Stimulated activated CD4-positive, alpha-beta T cell treated with anti-CD3 and anti-CD28 coated beads, Interleukin-1b, Interleukin-23, amount 100 ng/mL, for 4 hours (primary cell): Measurements from ENCODE around the gene RNU6-9.
"Not testable (repeated sequence)": the region's sequence is repeated elsewhere in the genome, so short reads cannot be mapped to it uniquely, and the experiment has no call there.

ENCODE experiments used
- DNase-seq, 2 donors: peaks; one replicate each; pipeline ENCODE4 v3.0.0-alpha.2; 2020; ENCODE audit warnings: low read depth in 2 of 2

RNU6-9 gene

DNA sequence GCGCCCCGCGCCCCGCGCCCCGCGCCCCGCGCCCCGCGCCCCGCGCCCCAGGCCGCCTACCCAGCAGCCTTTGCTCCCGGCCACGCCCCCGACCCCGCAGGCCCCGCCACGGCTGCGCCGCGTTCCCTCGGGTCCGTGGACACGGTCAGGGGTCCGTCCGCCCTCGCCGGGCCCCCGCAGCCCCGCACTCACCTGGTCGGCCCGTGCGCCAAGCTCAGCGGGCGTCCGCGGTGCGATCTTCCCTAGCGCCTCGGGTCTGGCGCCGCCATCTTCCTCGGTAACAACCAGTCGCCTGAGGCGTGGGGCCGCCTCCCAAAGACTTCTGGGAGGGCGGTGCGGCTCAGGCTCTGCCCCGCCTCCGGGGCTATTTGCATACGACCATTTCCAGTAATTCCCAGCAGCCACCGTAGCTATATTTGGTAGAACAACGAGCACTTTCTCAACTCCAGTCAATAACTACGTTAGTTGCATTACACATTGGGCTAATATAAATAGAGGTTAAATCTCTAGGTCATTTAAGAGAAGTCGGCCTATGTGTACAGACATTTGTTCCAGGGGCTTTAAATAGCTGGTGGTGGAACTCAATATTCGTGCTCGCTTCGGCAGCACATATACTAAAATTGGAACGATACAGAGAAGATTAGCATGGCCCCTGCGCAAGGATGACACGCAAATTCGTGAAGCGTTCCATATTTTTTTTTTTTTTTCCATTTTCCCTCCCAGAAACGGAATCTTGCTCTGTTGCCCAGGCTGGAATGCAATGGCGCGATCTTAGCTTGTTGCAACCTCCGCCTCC, at the start of gene RNU6-9, which contains the start of gene MED16:
Gene RNU6-9 (plus strand): TSS at position 591 of the 796 bp plus-strand sequence.
Gene MED16 (minus strand): TSS at position 294 of the 796 bp plus-strand sequence. CDS start 2,056 bp downstream, outside the sequence.
- peak; percentile 82 to 87 for DNase-seq

DNA sequence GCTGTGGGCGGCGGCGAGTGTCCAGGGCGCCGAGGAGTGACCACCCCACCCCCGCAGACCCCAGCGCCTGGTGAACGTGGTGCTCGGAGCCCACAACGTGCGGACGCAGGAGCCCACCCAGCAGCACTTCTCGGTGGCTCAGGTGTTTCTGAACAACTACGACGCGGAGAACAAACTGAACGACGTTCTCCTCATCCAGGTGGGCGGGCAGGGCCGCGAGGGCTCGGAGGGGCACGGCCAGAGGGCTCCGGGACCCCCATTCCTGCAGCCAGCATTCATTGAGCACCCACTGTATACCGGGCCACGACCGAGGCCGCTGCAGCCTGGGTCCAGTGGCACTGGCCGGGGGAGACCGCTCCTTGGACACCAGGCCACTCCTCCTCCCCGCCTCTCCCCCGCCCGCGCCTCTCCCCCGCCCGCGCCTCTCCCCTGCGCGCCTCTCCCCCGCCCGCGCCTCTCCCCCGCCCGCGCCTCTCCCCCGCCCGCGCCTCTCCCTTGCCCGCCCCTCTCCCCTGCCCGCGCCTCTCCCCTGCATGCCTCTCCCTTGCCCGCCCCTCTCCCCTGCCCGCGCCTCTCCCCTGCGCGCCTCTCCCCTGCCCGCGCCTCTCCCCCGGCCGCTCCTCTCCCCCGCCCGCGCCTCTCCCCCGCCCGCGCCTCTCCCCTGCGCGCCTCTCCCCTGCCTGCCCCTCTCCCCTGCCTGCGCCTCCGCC, 49.3 kb upstream of the RNU6-9 start:
- DNase-seq: no peak

DNA sequence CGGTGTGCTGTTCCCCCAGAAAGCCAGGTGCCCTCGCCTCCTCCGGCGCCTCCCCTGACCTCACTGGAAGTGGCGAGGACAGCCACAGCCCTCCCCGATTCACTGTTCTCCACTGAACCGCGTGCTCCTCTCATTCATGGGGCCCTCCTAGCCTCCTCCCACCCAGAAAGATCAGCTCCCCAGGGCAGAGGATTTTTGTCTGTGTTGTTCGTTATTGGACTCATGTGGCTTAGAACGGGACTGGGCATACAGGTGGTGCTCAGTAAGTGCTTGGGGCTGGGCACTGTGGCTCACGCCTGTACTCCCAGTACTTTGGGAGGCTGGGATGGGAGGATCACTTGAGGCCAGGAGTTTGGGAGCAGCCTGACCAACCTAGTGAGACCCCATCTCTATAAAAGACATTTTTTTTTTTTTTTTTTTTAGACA, 48.7 kb upstream of the RNU6-9 start:
- DNase-seq: no peak

DNA sequence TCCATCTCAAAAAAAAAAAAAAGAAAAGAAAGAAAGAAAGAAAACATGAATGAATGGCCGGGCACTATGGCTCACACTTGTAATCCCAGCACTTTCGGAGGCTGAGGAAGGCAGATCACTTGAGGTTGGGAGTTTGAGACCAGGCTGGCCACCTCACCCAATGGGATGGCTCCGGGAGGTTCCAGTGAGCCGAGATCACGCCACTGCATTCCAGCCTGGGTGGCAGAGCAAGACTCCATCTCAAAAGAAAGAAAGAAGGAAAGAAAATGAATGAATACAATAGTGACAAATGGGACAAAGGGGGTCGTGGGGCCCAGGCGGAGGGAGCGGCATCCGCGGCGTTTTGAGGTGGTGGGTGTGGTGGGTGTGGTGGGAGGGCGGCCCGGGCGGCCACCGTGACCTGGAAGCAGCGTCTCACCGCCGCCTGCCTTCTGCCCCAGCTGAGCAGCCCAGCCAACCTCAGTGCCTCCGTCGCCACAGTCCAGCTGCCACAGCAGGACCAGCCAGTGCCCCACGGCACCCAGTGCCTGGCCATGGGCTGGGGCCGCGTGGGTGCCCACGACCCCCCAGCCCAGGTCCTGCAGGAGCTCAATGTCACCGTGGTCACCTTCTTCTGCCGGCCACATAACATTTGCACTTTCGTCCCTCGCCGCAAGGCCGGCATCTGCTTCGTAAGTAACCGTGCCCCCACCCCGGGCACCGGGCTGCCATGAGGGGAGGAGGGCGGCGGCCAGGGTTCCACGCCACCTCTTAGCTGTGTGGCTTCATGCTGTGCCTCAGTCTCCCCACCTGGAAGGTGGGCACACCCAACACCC, 47.4 kb upstream of the RNU6-9 start:
- no peak for DNase-seq

DNA sequence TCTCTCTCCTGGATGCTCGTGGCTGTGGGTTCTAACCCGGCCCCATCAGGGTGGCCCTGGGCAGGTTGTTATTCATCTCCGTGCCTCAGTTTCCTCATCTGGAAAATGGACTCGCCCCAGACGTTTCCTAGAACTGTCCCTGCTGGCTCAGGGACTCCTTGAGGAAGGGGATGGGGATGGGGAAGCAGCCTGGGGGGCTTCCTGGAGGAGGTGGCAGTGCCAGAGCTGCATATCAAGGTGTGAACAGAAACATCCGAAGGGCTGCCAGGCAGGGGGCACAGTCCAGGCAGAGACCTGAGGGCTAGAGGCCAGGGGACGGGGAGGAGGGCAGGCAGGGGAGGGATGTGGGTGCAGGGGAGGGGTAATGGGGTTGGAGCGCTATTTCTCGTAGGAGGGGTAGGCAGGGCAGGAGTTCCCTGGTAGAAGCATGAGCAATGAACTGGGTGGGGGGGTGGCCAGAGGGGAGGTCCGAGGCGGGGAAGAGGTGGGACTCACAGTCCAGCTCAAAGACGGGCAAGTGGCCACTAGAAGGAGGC, 44.8 kb upstream of the RNU6-9 start:
- DNase-seq: no peak

DNA sequence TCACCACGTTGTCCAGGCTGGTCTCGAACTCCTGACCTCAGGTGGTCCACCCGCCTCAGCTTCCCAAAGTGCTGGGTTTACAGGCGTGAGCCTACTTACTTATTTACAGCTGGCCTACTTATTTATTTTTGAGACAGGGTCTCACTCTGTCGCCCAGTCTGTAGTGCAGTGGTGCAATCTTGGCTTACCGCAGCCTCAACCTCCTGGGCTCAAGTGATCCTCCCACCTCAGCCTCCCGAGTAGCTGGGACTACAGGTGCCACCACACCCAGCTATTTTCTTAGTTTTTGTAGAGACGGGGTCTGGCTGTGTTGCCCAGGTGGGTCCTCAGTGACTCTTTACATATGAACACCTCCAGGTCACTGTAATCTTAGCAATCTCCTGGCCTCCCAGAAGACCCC, 44.1 kb upstream of the RNU6-9 start:
- not testable (repeated sequence) for DNase-seq

DNA sequence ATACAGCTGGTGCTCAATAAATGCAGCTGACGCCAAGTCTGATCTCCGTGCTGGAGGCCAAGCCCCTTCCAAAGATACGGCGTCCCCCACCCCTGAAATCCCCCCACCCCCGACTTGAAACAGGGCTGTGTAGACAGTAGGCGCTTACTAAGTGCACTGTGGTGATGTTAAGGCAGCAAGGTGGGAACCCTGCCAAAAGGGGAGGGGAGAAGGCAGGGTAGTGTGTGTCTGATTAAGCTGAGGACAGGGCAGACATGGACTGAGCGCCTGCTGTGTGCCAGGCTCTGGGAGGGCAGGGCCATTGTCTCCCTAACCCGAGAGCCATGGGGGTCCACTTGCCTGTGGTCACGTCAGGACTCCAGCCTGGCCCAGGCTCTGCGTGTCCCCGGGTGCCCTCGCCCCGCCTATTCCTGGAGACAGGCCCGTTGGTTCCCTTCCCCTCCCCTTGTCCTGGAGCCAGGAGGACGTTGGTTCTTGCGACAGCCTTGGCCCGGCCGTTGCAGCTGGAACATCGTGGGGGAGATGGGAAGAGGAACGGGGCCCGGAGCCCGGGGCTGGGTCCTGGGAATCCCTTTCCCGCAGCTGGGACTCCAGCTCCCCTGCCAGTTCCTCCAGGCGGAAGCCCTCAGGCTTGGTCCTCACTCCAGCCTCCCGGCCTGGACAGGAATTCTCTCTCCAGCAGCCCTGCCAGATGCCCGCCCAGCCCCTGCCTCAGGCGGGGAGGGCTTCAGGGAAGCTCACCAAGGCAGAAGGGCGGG, 42.9 kb upstream of the RNU6-9 start:
- no peak for DNase-seq

DNA sequence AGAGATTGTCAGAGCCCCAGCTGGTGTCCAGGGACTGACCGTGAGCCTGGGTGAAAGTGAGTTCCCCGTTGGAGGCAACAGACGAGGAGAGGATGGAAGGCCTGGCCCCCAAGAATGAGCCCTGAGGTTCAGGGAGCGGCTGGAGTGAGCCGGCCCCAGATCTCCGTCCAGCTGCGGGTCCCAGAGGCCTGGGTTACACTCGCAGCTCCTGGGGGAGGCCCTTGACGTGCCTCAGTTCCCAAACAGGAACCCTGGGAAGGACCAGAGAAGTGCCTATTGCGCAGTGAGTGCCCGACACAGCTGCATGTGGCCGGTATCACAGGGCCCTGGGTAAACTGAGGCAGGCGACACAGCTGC, 42.3 kb upstream of the RNU6-9 start:
- no peak for DNase-seq

DNA sequence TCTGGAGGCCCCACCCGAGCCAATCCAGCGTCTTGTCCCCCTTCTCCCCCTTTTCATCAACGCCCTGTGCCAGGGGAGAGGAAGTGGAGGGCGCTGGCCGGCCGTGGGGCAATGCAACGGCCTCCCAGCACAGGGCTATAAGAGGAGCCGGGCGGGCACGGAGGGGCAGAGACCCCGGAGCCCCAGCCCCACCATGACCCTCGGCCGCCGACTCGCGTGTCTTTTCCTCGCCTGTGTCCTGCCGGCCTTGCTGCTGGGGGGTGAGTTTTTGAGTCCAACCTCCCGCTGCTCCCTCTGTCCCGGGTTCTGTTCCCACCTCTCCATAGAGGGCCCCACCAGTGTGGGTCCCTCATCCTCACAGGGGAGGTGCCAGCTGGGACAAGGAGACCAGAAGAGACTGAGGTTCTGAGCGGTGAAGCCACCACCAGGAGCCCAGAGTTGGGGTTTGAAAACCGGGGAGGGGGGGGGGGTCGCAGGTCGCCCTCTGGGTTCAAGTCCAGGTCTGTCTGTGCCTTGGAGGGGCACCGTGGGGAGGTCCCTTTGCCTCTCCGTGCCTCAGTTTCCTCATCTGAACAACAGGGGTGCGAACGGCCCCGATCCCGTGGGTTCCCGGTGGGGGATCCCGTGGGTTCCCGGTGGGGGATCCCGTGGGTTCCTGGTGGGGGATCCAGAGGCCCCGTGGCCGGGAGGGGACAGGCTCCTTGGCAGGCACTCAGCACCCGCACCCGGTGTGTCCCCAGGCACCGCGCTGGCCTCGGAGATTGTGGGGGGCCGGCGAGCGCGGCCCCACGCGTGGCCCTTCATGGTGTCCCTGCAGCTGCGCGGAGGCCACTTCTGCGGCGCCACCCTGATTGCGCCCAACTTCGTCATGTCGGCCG, 40.9 kb upstream of the RNU6-9 start, which contains the start of gene ELANE:
Gene ELANE (plus strand): TSS at position 168 of the 878 bp plus-strand sequence. CDS start 26 bp downstream, at position 194.
- no peak for DNase-seq

DNA sequence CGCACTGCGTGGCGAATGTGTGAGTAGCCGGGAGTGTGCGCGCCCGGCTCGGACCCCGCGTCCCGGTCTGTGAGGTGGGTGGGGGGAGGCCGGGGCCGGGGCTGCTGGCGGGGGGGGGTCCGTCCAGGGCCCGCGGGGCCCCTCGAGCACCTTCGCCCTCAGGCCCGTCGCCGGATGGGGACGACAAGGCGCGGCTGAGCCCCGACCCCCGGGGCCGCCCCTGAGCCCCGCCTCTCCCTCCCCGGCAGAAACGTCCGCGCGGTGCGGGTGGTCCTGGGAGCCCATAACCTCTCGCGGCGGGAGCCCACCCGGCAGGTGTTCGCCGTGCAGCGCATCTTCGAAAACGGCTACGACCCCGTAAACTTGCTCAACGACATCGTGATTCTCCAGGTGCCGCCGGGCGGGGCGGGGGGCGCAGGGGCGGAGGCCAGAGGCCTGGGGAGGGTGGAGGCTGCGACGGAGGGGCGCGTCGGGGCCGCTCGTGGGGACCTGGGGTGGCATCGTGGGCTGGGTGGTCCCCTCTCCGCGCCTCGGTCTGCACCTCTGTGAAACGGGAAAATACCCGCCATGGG, 40.2 kb upstream of the RNU6-9 start:
- no peak for DNase-seq

DNA sequence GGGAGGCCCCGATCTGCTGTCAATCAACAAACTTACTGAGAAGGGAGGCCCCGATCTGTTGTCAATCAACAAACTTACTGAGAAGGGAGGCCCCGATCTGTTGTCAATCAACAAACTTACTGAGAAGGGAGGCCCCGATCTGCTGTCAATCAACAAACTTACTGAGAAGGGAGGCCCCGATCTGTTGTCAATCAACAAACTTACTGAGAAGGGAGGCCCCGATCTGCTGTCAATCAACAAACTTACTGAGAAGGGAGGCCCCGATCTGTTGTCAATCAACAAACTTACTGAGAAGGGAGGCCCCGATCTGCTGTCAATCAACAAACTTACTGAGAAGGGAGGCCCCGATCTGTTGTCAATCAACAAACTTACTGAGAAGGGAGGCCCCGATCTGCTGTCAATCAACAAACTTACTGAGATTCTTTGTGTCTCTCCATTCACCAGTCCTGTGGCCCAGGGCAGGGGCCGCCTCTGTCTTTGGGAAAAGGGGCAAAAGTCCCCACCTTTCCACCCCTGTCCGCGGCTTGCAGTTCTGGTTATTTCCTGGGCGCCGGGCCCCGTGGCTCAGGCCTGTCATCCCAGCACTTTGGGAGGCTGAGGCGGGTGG, 39.6 kb upstream of the RNU6-9 start:
- DNase-seq: not testable (repeated sequence)

DNA sequence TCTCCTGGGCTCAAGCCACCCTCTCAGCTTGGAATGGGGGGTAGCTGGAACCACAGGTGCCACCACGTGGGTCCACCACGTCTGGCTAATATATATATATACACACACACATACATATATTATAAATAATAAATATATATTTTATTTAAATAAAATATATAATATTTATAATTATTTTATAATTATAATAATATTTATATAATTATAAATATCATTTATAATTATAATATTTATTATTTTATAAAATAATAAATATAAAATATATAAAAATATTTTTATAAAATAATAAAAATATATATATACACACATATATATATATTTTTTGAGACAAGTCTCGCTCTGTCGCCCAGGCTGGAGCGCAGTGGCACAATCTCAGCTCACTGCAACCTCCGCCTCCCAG, 38.7 kb upstream of the RNU6-9 start:
- DNase-seq: no peak

DNA sequence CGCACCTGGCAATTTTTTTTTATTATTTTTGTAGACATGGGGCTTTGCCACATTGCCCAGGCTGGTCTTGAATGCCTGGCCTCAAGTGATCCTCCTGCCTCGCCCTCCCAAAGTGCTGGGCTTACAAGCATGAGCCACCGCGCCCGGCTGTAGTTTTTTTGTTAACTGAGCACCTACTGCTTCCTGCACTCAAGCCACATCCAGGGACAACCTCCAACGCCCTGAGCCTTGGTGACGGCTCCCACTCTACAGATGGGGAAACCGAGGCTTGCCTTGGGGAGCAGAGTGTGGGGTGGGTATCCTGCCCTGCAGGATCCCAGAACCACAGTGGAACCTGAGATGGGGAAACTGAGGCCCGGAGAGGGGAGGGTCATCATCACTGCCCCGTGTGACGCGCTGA, 38.1 kb upstream of the RNU6-9 start:
- DNase-seq: no peak

DNA sequence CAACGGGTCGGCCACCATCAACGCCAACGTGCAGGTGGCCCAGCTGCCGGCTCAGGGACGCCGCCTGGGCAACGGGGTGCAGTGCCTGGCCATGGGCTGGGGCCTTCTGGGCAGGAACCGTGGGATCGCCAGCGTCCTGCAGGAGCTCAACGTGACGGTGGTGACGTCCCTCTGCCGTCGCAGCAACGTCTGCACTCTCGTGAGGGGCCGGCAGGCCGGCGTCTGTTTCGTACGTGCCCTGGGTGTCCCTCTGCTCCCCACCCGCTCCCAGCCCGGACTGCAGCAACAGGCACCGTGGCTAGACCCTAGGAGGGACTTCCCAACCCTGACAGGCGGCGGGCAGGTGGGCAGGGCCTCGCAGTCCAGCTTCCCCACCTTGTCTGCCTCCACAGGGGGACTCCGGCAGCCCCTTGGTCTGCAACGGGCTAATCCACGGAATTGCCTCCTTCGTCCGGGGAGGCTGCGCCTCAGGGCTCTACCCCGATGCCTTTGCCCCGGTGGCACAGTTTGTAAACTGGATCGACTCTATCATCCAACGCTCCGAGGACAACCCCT, 37.6 kb upstream of the RNU6-9 start:
- no peak for DNase-seq

DNA sequence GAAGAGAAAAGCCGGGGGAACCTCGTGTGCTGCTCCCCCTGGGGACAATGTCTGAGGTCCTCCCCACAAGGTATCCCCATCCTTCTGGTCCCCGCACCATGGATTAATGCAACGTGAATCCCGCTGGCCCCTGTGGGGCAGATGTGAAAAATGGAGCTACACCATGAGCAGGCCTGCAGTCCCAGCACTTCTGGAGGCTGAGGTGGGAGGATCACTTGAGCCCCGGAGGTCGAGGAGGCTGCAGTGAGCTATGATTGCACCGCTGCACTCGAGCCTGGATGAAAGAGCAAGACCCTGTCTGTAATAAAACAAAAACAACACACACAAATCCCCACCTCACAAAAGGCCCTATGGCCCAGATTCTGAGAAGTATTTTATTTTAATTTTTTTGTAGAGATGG, 35.0 kb upstream of the RNU6-9 start:
- DNase-seq: no peak

DNA sequence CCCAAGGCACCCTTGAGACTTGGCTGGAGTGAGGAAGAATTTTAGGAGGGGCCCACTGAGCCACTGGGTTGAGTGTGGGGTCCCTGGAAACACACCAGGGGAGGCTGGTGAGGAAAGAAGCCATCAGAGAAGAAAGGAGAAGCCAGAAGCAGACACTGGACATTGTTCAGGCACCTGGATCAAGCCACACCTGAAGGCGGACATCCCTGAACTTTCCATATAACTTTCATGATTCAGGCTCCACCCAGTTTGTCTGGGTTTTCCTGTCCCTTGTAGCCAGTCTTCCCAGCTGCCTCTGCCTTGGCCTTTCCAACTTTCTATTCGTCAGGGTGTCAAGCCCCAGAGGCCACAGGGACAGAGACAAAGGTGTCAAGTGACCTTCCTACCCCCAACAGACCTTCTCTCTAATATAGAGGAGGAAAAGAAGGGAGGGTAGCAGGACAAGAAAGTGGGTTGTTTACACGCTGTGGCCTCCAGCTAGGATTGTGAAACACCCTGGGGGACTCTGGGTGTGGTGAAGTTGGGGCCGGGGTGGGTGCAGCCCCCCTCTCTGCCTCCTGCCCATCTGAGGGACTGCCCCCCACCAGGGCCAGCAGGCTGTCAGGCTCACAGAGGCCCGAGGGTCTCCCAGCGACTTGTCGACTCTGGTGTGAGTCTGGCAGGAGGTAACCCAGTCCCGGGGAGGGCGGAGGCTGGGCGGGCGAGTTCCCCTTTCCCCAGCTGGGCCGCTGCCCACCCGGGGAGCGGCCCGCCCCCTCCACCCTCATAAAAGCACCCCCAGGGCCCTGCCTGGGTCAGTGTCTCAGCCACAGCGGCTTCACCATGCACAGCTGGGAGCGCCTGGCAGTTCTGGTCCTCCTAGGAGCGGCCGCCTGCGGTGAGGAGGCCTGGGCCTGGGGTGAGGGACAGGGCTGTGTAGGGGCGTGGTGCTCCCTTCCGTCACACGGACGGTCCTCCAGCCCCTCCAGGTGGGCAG, 34.1 kb upstream of the RNU6-9 start, which contains the start of gene CFD:
Gene CFD (plus strand): TSS at position 797 of the 976 bp plus-strand sequence. CDS start 26 bp downstream, at position 823.
- no peak for DNase-seq

DNA sequence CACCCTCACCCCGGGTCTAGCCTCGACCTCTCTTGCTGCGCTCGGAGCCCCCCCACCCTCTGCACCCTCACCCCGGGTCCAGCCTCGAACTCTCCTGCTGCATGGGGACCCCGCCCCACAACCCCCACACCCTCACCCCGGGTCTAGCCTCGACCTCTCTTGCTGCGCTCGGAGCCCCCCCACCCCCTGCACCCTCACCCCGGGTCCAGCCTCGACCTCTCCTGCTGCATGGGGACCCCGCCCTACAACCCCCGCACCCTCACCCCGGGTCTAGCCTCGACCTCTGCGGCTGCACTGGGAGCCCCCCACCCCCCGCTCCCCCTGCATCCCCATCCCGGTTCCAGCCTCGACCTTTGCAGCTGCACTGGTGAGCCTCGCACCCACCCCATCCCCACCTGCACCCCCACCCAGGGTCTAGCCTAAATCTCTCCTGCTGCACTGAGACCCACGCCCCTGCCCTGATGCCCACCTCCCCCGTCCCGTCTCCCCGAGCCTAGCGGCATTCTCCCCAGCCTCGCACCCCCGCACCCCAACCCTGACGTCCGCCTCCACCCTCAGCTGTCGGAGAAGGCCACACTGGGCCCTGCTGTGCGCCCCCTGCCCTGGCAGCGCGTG, 32.0 kb upstream of the RNU6-9 start:
- no peak for DNase-seq
